Thoracic aorta (tissue), 2 donors: ENCODE measurements around the gene RNPEPL1. TPM values are rescaled to one million over a fixed set of nuclear protein-coding genes. Genes with fewer than 3 reads are reported as not detected.

Experiments used
- total RNA-seq, 2 donors: library from RNA; depleted of rRNA; stranded (reverse); fragments of >200 nt; gene quantifications; one replicate each; pipeline versions ENCODE4 v1.1.0 to v1.2.3, GENCODE V29; 2016

The RNPEPL1 gene
- total RNA-seq, 2 donors from 2014 or later, result 71.1 to 101 TPM

Other genes starting within 250 kb of the RNPEPL1 start
- gene GPC1, start 132.8 kb upstream of the RNPEPL1 start, total RNA-seq, result 100 to 1,000 TPM in 1 of 2 donors, 10 to 100 TPM in 1; 94.2 to 162 TPM
- 10 to 100 TPM; 20.0 to 44.8 TPM for gene ANKMY1, start 10.5 kb upstream of the RNPEPL1 start, total RNA-seq
- gene DUSP28, start 8.1 kb upstream of the RNPEPL1 start, total RNA-seq, result 10 to 100 TPM in 1 of 2 donors, 1 to 10 TPM in 1; 5.8 to 14.3 TPM
- 10 to 100 TPM; 33.3 to 38.2 TPM for gene CAPN10, start 18.2 kb downstream of the RNPEPL1 start, total RNA-seq
- gene GPR35, start 57.0 kb downstream of the RNPEPL1 start, total RNA-seq, result 1 to 10 TPM; 3.4 to 5.8 TPM
- not detected for gene AQP12B, start 114.4 kb downstream of the RNPEPL1 start, total RNA-seq
- not detected for gene AQP12A, start 123.4 kb downstream of the RNPEPL1 start, total RNA-seq